ENCODE measurements around the gene SLCO1C1. TPM values are rescaled to one million over a fixed set of nuclear protein-coding genes. Genes with fewer than 3 reads are reported as not detected.

Gene SLCO1C1
- total RNA-seq, 1 donor from 2014 or later, result 1.1 TPM

DNA sequence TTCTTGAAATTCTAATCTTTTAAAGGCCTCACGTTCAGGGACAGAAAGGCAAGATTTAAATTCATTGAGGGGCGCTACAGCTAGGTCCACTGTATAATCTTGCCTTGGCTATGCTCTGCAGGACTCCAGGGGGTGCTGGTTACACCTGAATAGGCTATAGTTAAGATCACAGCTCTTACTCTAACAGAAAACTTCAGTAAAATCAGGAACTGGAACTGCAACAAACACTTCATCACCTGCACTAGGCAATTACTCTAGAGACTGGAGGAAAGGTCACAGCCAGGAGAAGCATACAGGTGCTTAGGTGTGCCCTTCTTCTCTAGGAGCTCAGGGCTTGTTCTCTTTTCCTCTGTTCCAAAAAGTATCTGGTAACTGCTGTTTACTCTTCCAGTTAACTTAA, 20.9 kb downstream of the SLCO1C1 start:
- Histone ChIP-seq H3K36me3 (no peaks in the 10 kb centered on the region), H3K4me3 (no peak overlapping the region), H3K27me3 (ENCODE audit: low read depth) (no peaks in the 10 kb centered on the region), H3K27ac (replicated peaks) (no peak overlapping the region), H3K4me1 (no peaks in the 10 kb centered on the region), H3K9me3 (replicated peaks) (no peaks in the 10 kb centered on the region)
- TF ChIP-seq, protein P1, sequence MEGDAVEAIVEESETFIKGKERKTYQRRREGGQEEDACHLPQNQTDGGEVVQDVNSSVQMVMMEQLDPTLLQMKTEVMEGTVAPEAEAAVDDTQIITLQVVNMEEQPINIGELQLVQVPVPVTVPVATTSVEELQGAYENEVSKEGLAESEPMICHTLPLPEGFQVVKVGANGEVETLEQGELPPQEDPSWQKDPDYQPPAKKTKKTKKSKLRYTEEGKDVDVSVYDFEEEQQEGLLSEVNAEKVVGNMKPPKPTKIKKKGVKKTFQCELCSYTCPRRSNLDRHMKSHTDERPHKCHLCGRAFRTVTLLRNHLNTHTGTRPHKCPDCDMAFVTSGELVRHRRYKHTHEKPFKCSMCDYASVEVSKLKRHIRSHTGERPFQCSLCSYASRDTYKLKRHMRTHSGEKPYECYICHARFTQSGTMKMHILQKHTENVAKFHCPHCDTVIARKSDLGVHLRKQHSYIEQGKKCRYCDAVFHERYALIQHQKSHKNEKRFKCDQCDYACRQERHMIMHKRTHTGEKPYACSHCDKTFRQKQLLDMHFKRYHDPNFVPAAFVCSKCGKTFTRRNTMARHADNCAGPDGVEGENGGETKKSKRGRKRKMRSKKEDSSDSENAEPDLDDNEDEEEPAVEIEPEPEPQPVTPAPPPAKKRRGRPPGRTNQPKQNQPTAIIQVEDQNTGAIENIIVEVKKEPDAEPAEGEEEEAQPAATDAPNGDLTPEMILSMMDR (IDR thresholded peaks at IDR 0.05; ENCODE audit: borderline replicate concordance), result no peak
- no peak for DNase-seq
- intact Hi-C loops (cut with micrococcal nuclease), result no loop called here

DNA sequence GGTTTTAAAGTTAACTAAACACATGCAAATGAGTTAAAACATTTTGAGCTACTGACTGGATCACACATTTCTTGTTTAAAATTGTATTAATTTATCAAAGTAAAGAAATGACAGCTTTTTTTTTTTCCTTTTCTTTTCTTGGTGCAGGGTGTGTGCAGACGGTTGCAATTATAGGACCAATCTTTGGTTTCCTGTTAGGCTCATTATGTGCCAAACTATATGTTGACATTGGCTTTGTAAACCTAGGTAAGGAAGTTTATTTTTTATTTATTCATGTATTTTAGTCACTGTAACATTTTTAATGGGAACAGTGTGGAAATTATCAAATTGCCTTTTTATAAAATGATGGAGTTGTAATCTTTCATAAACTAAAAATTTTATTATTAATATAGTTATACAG, 21.9 kb downstream of the SLCO1C1 start:
- Histone ChIP-seq H3K36me3 (no peaks in the 10 kb centered on the region), H3K4me3 (no peak overlapping the region), H3K27ac (replicated peaks) (no peak overlapping the region), H3K9me3 (replicated peaks) (no peaks in the 10 kb centered on the region), H3K27me3 (ENCODE audit: low read depth) (no peaks in the 10 kb centered on the region), H3K4me1 (no peaks in the 10 kb centered on the region)
- TF ChIP-seq, protein P1 (IDR thresholded peaks at IDR 0.05; ENCODE audit: borderline replicate concordance), result no peak
- DNase-seq, result no peak
- intact Hi-C loops (cut with micrococcal nuclease), result no loop called here

DNA sequence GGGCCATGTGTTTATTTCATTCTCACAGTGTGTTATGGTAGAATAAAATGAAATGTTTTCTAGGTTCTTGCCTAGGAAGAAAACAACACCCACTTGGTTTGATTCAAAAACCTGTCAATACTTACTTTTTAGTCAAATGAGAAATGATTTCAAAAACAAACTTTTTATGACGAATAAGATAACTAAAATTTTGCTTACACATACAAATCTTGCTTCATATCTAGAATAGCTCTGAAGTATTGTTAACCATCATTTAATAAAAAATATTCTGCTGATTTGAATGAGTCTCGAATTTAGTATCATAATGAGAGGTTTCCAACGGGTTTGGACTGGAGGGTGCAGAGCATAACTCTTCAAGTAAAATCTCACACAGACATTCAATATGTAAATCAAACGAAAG, 23.2 kb downstream of the SLCO1C1 start:
- Histone ChIP-seq H3K9me3 (replicated peaks) (no peaks in the 10 kb centered on the region), H3K27me3 (ENCODE audit: low read depth) (no peaks in the 10 kb centered on the region), H3K36me3 (no peaks in the 10 kb centered on the region), H3K27ac (replicated peaks) (no peak overlapping the region), H3K4me1 (no peaks in the 10 kb centered on the region), H3K4me3 (no peak overlapping the region)
- DNase-seq, result no peak
- intact Hi-C loops (cut with micrococcal nuclease), result no loop called here
- TF ChIP-seq, protein P1 (IDR thresholded peaks at IDR 0.05; ENCODE audit: borderline replicate concordance), result no peak

DNA sequence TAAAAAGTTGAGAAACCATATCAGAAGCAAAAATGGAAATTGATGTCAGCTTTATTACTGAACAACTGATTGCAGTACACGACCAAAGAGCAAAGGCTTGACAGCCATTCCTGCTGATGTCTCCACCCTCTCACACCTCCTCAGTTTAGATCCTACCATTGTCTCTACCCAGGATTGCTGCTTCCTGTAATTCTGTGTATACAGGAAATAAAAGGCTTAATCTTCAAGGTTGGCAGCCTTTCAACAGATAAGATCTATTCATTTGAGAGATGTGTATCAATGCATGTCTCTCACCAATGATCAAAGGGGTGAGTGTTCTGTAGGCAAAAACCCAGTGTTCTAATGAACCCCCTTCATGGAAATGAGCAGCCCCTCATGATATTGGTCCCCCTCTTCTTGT, 27.0 kb downstream of the SLCO1C1 start:
- Histone ChIP-seq H3K9me3 (replicated peaks) (no peaks in the 10 kb centered on the region), H3K27me3 (ENCODE audit: low read depth) (no peaks in the 10 kb centered on the region), H3K27ac (replicated peaks) (no peak overlapping the region), H3K4me1 (no peaks in the 10 kb centered on the region), H3K36me3 (no peaks in the 10 kb centered on the region), H3K4me3 (no peak overlapping the region)
- intact Hi-C loops (cut with micrococcal nuclease), result no loop called here
- TF ChIP-seq, protein P1 (IDR thresholded peaks at IDR 0.05; ENCODE audit: borderline replicate concordance), result no peak
- DNase-seq, result no peak

DNA sequence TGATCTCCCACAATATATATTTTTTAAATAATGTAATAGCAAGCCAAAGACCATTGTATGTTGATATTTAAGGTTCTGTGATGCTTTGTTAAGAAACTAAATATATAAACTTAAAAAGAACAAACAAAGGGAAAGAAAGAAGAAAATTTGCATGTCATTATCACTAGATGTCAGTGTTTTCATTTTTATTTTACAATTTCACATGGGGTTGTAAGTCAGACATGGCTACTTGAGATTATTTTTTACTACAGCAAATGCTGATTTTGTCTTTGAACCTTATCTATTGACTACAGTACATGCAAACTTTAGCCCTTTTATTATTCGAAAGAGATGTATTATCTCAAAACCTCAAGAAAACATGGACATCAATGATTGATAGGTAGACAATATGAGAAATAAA, 36.1 kb downstream of the SLCO1C1 start:
- intact Hi-C loops (cut with micrococcal nuclease), result no loop called here
- no peaks in the 10 kb centered on the region for H3K36me3 ChIP-seq
- H3K27ac ChIP-seq (replicated peaks), result no peak overlapping the region
- no peak overlapping the region for H3K4me3 ChIP-seq
- TF ChIP-seq, protein P1 (IDR thresholded peaks at IDR 0.05; ENCODE audit: borderline replicate concordance), result no peak
- DNase-seq, result no peak
- no peaks in the 10 kb centered on the region for H3K4me1 ChIP-seq
- H3K27me3 ChIP-seq (ENCODE audit: low read depth), result no peaks in the 10 kb centered on the region
- H3K9me3 ChIP-seq (replicated peaks), result no peaks in the 10 kb centered on the region

DNA sequence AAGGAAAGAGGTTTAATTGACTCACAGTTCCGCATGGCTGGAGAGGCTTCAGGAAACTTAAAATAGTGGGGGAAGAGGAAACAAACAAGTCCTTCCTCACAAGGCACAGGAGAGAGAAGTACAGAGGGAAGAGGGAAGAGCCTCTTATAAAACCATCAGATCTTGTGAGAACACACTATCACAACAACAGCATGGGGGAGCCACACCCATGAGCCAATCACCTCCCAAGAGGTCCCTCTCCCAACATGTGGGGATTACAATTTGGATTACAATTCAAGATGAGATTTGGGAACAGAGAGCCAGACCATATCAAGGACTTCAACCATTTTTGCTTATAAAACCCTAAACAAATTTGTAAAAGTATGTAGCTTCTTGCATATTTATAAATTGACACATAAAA, 45.8 kb downstream of the SLCO1C1 start:
- intact Hi-C loops (cut with micrococcal nuclease), result no loop called here
- no peak overlapping the region for H3K27ac ChIP-seq (replicated peaks)
- H3K36me3 ChIP-seq, result no peaks in the 10 kb centered on the region
- H3K9me3 ChIP-seq (replicated peaks), result no peaks in the 10 kb centered on the region
- TF ChIP-seq, protein P1 (IDR thresholded peaks at IDR 0.05; ENCODE audit: borderline replicate concordance), result no peak
- no peak overlapping the region for H3K4me3 ChIP-seq
- no peaks in the 10 kb centered on the region for H3K4me1 ChIP-seq
- DNase-seq, result no peak
- no peaks in the 10 kb centered on the region for H3K27me3 ChIP-seq (ENCODE audit: low read depth)
